ENCODE data around the gene ANAPC5.

Gene ANAPC5

GRCh38 chr12:121261398-121261797, 90.8 kb downstream of the ANAPC5 start:
- Histone ChIP-seq H2AK5ac (ENCODE audit: low read depth, low read length) (no peak overlapping the region), H4K91ac (ENCODE audit: low read depth, low read length, poor library complexity) (no peak overlapping the region), H3K4me2 (ENCODE audit: insufficient read depth, low read length, poor library complexity, severe bottlenecking) (no peak overlapping the region), H3K4me3 (ENCODE audit: low read length in 2 of 2) (no peak overlapping the region), H3K23ac (ENCODE audit: low read depth, low read length, poor library complexity) (no peak overlapping the region), H3K27me3 (ENCODE audit: control insufficient read depth in 3 of 3, insufficient read depth in 3 of 3, low read depth in 1 of 3, low read length in 3 of 3) (no peaks in the 10 kb centered on the region), H3K9ac (ENCODE audit: low read depth, low read length, poor library complexity) (no peak overlapping the region), H4K8ac (ENCODE audit: low read depth, low read length) (no peak overlapping the region), H3K27ac (replicated peaks; ENCODE audit: low read length) (no peak overlapping the region), H3K9me3 (replicated peaks in 1 of 2; ENCODE audit: control insufficient read depth in 2 of 2, insufficient read depth in 1 of 2, low read depth in 1 of 2, low read length in 2 of 2) (no peaks in the 10 kb centered on the region), H3K4ac (ENCODE audit: low read length) (no peak overlapping the region), H3K18ac (ENCODE audit: low read length) (no peak overlapping the region), H3K4me1 (ENCODE audit: control insufficient read depth in 2 of 2, insufficient read depth in 1 of 2, low read depth in 1 of 2, low read length in 2 of 2) (peaks cover 0 to 2% of the 10 kb centered on the region in 2 donors), H3K36me3 (replicated peaks in 1 of 2; ENCODE audit: control insufficient read depth in 2 of 2, insufficient read depth in 2 of 2, low read length in 2 of 2) (peaks cover 24 to 69% of the 10 kb centered on the region in 2 donors), H2BK12ac (ENCODE audit: low read length) (no peak overlapping the region), H3K79me1 (ENCODE audit: low read depth, low read length) (no peaks in the 10 kb centered on the region), H3K14ac (ENCODE audit: low read length) (no peak overlapping the region), H2BK15ac (ENCODE audit: low read length) (no peak overlapping the region), H2AFZ (ENCODE audit: low read length) (no peak overlapping the region), H2BK5ac (ENCODE audit: low read length) (no peak overlapping the region), H2BK120ac (ENCODE audit: low read depth, low read length) (no peak overlapping the region)
- DNase-seq (ENCODE audit: low spot score): no peak
- WGBS, 2 donors (ENCODE audit: extremely low coverage in 2 of 2, insufficient read length in 2 of 2, insufficient replicate concordance in 1 of 2): no CpG with 5 or more reads among the region's 6 CpGs

DNA sequence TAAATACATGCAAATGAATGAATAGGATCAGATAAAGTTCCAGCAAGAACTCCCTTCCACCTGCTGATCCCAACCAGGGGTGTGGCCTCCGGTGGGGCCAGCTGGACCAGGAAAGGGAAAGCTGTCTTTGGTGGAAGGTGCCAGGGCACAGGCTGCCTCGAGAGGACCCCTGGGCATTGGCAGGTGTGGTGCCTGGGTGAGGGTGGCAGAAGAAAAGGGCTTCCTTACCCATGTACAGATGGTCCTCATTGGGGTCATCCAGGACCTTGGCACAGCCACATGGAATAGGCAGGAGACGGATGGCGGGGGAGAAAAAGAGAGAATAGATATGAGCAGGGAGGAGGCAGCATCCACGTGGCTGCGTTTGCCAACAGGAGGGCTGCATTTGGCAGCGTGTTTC, 92.1 kb downstream of the ANAPC5 start:
- H2BK15ac ChIP-seq (ENCODE audit: low read length): no peak overlapping the region
- no peak overlapping the region for H2BK12ac ChIP-seq (ENCODE audit: low read length)
- no peak overlapping the region for H3K18ac ChIP-seq (ENCODE audit: low read length)
- H2BK5ac ChIP-seq (ENCODE audit: low read length): no peak overlapping the region
- no peak overlapping the region for H3K14ac ChIP-seq (ENCODE audit: low read length)
- no peaks in the 10 kb centered on the region for H3K9me3 ChIP-seq (replicated peaks in 1 of 2; ENCODE audit: control insufficient read depth in 2 of 2, insufficient read depth in 1 of 2, low read depth in 1 of 2, low read length in 2 of 2)
- H3K9ac ChIP-seq (ENCODE audit: low read depth, low read length, poor library complexity): no peak overlapping the region
- no peak overlapping the region for H4K91ac ChIP-seq (ENCODE audit: low read depth, low read length, poor library complexity)
- no CpG with 5 or more reads among the region's 7 CpGs for WGBS, 2 donors (ENCODE audit: extremely low coverage in 2 of 2, insufficient read length in 2 of 2, insufficient replicate concordance in 1 of 2)
- H3K4me2 ChIP-seq (ENCODE audit: insufficient read depth, low read length, poor library complexity, severe bottlenecking): no peak overlapping the region
- H2AK5ac ChIP-seq (ENCODE audit: low read depth, low read length): no peak overlapping the region
- DNase-seq (ENCODE audit: low spot score): no peak
- no peaks in the 10 kb centered on the region for H3K79me1 ChIP-seq (ENCODE audit: low read depth, low read length)
- H3K36me3 ChIP-seq (replicated peaks in 1 of 2; ENCODE audit: control insufficient read depth in 2 of 2, insufficient read depth in 2 of 2, low read length in 2 of 2): peaks cover 28 to 73% of the 10 kb centered on the region in 2 donors
- H3K4me3 ChIP-seq (ENCODE audit: low read length in 2 of 2): no peak overlapping the region
- H4K8ac ChIP-seq (ENCODE audit: low read depth, low read length): no peak overlapping the region
- no peak overlapping the region for H2BK120ac ChIP-seq (ENCODE audit: low read depth, low read length)
- no peaks in the 10 kb centered on the region for H3K27me3 ChIP-seq (ENCODE audit: control insufficient read depth in 3 of 3, insufficient read depth in 3 of 3, low read depth in 1 of 3, low read length in 3 of 3)
- peaks cover 0 to under 1% of the 10 kb centered on the region in 2 donors for H3K4me1 ChIP-seq (ENCODE audit: control insufficient read depth in 2 of 2, insufficient read depth in 1 of 2, low read depth in 1 of 2, low read length in 2 of 2)
- H2AFZ ChIP-seq (ENCODE audit: low read length): no peak overlapping the region
- H3K27ac ChIP-seq (replicated peaks; ENCODE audit: low read length): no peak overlapping the region
- peak overlapping the region; percentile 49 for H3K23ac ChIP-seq (ENCODE audit: low read depth, low read length, poor library complexity)
- H3K4ac ChIP-seq (ENCODE audit: low read length): no peak overlapping the region

DNA sequence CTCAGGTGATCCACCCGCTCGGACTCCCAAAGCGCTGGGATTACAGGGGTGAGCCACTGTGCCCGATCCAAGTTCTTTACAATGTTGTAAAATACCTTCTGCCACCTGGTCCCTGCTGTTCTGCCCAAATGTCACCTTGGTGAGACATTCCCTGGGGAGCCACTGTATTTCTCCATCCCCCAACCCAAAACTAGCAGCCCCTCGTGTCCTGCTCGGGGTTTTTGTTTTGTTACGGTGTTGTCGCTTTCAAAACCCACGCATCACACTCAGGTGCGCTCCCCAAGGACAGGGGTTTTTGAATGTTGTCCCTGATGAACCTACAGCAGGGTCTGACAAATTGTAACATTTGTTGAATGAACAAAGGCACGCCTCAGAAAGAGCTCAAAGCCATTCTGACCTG, 93.1 kb downstream of the ANAPC5 start:
- no peak for DNase-seq (ENCODE audit: low spot score)
- Histone ChIP-seq H3K27ac (replicated peaks; ENCODE audit: low read length) (no peak overlapping the region), H3K23ac (ENCODE audit: low read depth, low read length, poor library complexity) (no peak overlapping the region), H3K9me3 (replicated peaks in 1 of 2; ENCODE audit: control insufficient read depth in 2 of 2, insufficient read depth in 1 of 2, low read depth in 1 of 2, low read length in 2 of 2) (no peaks in the 10 kb centered on the region), H3K4ac (ENCODE audit: low read length) (no peak overlapping the region), H3K79me1 (ENCODE audit: low read depth, low read length) (no peaks in the 10 kb centered on the region), H2AK5ac (ENCODE audit: low read depth, low read length) (no peak overlapping the region), H3K4me1 (ENCODE audit: control insufficient read depth in 2 of 2, insufficient read depth in 1 of 2, low read depth in 1 of 2, low read length in 2 of 2) (no peaks in the 10 kb centered on the region), H4K8ac (ENCODE audit: low read depth, low read length) (no peak overlapping the region), H3K4me2 (ENCODE audit: insufficient read depth, low read length, poor library complexity, severe bottlenecking) (no peak overlapping the region), H3K27me3 (ENCODE audit: control insufficient read depth in 3 of 3, insufficient read depth in 3 of 3, low read depth in 1 of 3, low read length in 3 of 3) (no peaks in the 10 kb centered on the region), H4K91ac (ENCODE audit: low read depth, low read length, poor library complexity) (no peak overlapping the region), H2BK12ac (ENCODE audit: low read length) (no peak overlapping the region), H2BK120ac (ENCODE audit: low read depth, low read length) (no peak overlapping the region), H3K4me3 (ENCODE audit: low read length in 2 of 2) (no peak overlapping the region), H3K18ac (ENCODE audit: low read length) (no peak overlapping the region), H3K14ac (ENCODE audit: low read length) (no peak overlapping the region), H3K36me3 (replicated peaks in 1 of 2; ENCODE audit: control insufficient read depth in 2 of 2, insufficient read depth in 2 of 2, low read length in 2 of 2) (peaks cover 33 to 80% of the 10 kb centered on the region in 2 donors), H2BK5ac (ENCODE audit: low read length) (no peak overlapping the region), H2AFZ (ENCODE audit: low read length) (no peak overlapping the region), H2BK15ac (ENCODE audit: low read length) (no peak overlapping the region), H3K9ac (ENCODE audit: low read depth, low read length, poor library complexity) (no peak overlapping the region)
- WGBS, 2 donors (ENCODE audit: extremely low coverage in 2 of 2, insufficient read length in 2 of 2, insufficient replicate concordance in 1 of 2): no CpG with 5 or more reads among the region's 11 CpGs
